Endodermal cell (in vitro differentiated cells): ENCODE data around the gene GLT8D2. TPM values are rescaled to one million over a fixed set of nuclear protein-coding genes. Genes with fewer than 3 reads are reported as not detected.

Experiments used
- DNase-seq: peaks from one replicate; pipeline ENCODE4 v3.0.0-alpha.2; 2017
- H3K27ac ChIP-seq: 2 replicates; pipeline ENCODE4 v1.5.1; 2013; ENCODE audit warnings: mild to moderate bottlenecking, low read depth, low read length, moderate library complexity
- H3K27me3 ChIP-seq: 2 replicates; pipeline ENCODE4 v1.6.1; 2013; ENCODE audit warnings: mild to moderate bottlenecking, low read length, moderate library complexity; ENCODE audit not compliant: insufficient read depth, control insufficient read depth, poor library complexity, severe bottlenecking
- H3K36me3 ChIP-seq: 2 replicates; pipeline ENCODE4 v1.7.0; 2013; ENCODE audit warnings: mild to moderate bottlenecking, low read length, moderate library complexity; ENCODE audit not compliant: control insufficient read depth, insufficient read depth
- H3K4me1 ChIP-seq: one replicate; pipeline ENCODE4 v1.7.0; 2013; ENCODE audit warnings: low read length; ENCODE audit not compliant: control insufficient read depth, insufficient read depth
- H3K4me3 ChIP-seq: 2 replicates; pipeline ENCODE4 v1.5.1; 2013; ENCODE audit warnings: mild to moderate bottlenecking, low read length, moderate library complexity
- H3K9ac ChIP-seq: 2 replicates; pipeline ENCODE4 v1.6.1; 2013; ENCODE audit warnings: mild to moderate bottlenecking, low read length, moderate library complexity; ENCODE audit not compliant: poor library complexity, severe bottlenecking; ENCODE audit errors: extremely low read depth
- H3K9me3 ChIP-seq: 2 replicates; pipeline ENCODE4 v1.6.1; 2013; ENCODE audit warnings: mild to moderate bottlenecking, low read length, moderate library complexity; ENCODE audit not compliant: control insufficient read depth
- H3K27ac Mint-ChIP-seq: 2 replicates; pipeline ENCODE4 v1.8.0; 2020; ENCODE audit warnings: mixed read lengths
- H3K27me3 Mint-ChIP-seq: 2 replicates; pipeline ENCODE4 v1.8.0; 2021; ENCODE audit warnings: mild to moderate bottlenecking, mixed read lengths; ENCODE audit not compliant: insufficient read depth
- H3K36me3 Mint-ChIP-seq: 2 replicates; pipeline ENCODE4 v1.8.0; 2020; ENCODE audit warnings: low read depth, mixed read lengths
- H3K4me1 Mint-ChIP-seq: 2 replicates; pipeline ENCODE4 v1.8.0; 2020; ENCODE audit warnings: mixed read lengths
- H3K4me3 Mint-ChIP-seq: 2 replicates; pipeline ENCODE4 v1.8.0; 2020; ENCODE audit warnings: mild to moderate bottlenecking, moderate library complexity, mixed read lengths
- H3K9me3 Mint-ChIP-seq: 2 replicates; pipeline ENCODE4 v1.8.0; 2020; ENCODE audit warnings: mild to moderate bottlenecking, mixed read lengths
- WGBS, 2 experiments: methylation state at CpG; one replicate each; pipeline versions ENCODE4 v1.1.5 to v1.1.7; 2013; ENCODE audit warnings: missing lambda C conversion rate in 2 of 2, mixed read lengths in 1 of 2; ENCODE audit not compliant: insufficient coverage in 1 of 2, insufficient read length in 1 of 2; 5-methylcytosine and 5-hydroxymethylcytosine counted together
- total RNA-seq, 2 donors: library from RNA; stranded (reverse); fragmentation: NEBNext Ultra II Directional in 1 of 2; extraction: Animal tissue kit (Norgen Biotek cat#: 25700) in 1 of 2; gene quantifications; 2 replicates in 1 of 2; 3 replicates in 1 of 2; pipeline ENCODE4 v1.2.1, GENCODE V29; 2021
- TF ChIP-seq, protein P1 (sequence below): fragments of 200-600 bp; sonication (generic); conservative IDR thresholded peaks from 2 replicates; pipeline ENCODE4 v1.5.0; 2021; ENCODE audit warnings: antibody characterized with exemption, mild to moderate bottlenecking

Gene GLT8D2
- total RNA-seq, 2 donors from 2014 or later: 0.69 to 1.3 TPM

- WGBS, 2 experiments: 92 to 96% methylated on average over 3 to 4 of the region's 4 CpGs
- Histone ChIP-seq H3K4me1 (peaks cover 5% of the 10 kb centered on the region), H3K27me3 (no peaks in the 10 kb centered on the region), H3K4me3 (no peak overlapping the region), H3K9me3 (no peaks in the 10 kb centered on the region), H3K27ac (no peak overlapping the region), H3K9ac (no peak overlapping the region), H3K36me3 (peaks cover 71% of the 10 kb centered on the region)
- Mint-ChIP-seq H3K27ac (no peak overlapping the region), H3K4me1 (peaks cover 16% of the 10 kb centered on the region), H3K36me3 (peaks cover 64% of the 10 kb centered on the region), H3K9me3 (peaks cover 2% of the 10 kb centered on the region), H3K27me3 (no peaks in the 10 kb centered on the region), H3K4me3 (no peak overlapping the region)
- DNase-seq: no peak
- TF ChIP-seq, protein P1, sequence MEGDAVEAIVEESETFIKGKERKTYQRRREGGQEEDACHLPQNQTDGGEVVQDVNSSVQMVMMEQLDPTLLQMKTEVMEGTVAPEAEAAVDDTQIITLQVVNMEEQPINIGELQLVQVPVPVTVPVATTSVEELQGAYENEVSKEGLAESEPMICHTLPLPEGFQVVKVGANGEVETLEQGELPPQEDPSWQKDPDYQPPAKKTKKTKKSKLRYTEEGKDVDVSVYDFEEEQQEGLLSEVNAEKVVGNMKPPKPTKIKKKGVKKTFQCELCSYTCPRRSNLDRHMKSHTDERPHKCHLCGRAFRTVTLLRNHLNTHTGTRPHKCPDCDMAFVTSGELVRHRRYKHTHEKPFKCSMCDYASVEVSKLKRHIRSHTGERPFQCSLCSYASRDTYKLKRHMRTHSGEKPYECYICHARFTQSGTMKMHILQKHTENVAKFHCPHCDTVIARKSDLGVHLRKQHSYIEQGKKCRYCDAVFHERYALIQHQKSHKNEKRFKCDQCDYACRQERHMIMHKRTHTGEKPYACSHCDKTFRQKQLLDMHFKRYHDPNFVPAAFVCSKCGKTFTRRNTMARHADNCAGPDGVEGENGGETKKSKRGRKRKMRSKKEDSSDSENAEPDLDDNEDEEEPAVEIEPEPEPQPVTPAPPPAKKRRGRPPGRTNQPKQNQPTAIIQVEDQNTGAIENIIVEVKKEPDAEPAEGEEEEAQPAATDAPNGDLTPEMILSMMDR: no peak
Measured at GRCh38 chr12:103978384-103978982, 71.5 kb downstream of the GLT8D2 start.

- Mint-ChIP-seq H3K4me3 (no peak overlapping the region), H3K36me3 (peaks cover 50% of the 10 kb centered on the region), H3K27ac (peak overlapping the region; percentile 81), H3K27me3 (no peaks in the 10 kb centered on the region), H3K4me1 (peaks cover 20% of the 10 kb centered on the region), H3K9me3 (peaks cover 2% of the 10 kb centered on the region)
- no peak overlapping the region for H3K27ac ChIP-seq
- DNase-seq: no peak
- TF ChIP-seq, protein P1: no peak
- 73 to 100% methylated on average over 1 to 2 of the region's 2 CpGs for WGBS, 2 experiments
- no peak overlapping the region for H3K9ac ChIP-seq
- no peaks in the 10 kb centered on the region for H3K9me3 ChIP-seq
- H3K27me3 ChIP-seq: no peaks in the 10 kb centered on the region
- peaks cover 5% of the 10 kb centered on the region for H3K4me1 ChIP-seq
- H3K4me3 ChIP-seq: no peak overlapping the region
- peaks cover 55% of the 10 kb centered on the region for H3K36me3 ChIP-seq
Measured at GRCh38 chr12:103975368-103975767, 74.6 kb downstream of the GLT8D2 start.

GRCh38 chr12:103973909-103974308 lies 76.1 kb downstream of the GLT8D2 start:
- TF ChIP-seq, protein P1: no peak
- H3K27me3 Mint-ChIP-seq: no peaks in the 10 kb centered on the region
- no peaks in the 10 kb centered on the region for H3K9me3 ChIP-seq
- peaks cover 5% of the 10 kb centered on the region for H3K4me1 ChIP-seq
- H3K27ac ChIP-seq: no peak overlapping the region
- peak overlapping the region; percentile 52 for H3K27ac Mint-ChIP-seq
- no peak overlapping the region for H3K4me3 Mint-ChIP-seq
- no peak overlapping the region for H3K9ac ChIP-seq
- no peak for DNase-seq
- 63% methylated on average over 2 of the region's 2 CpGs; no CpG with 5 or more reads in 1 of the 2 experiments for WGBS, 2 experiments
- H3K36me3 ChIP-seq: peaks cover 56% of the 10 kb centered on the region
- peaks cover 45% of the 10 kb centered on the region for H3K36me3 Mint-ChIP-seq
- no peak overlapping the region for H3K4me3 ChIP-seq
- H3K4me1 Mint-ChIP-seq: peaks cover 20% of the 10 kb centered on the region
- no peaks in the 10 kb centered on the region for H3K27me3 ChIP-seq
- H3K9me3 Mint-ChIP-seq: peaks cover 2% of the 10 kb centered on the region
